ENCODE data around the gene MUC21. TPM values are rescaled to one million over a fixed set of nuclear protein-coding genes. Genes with fewer than 3 reads are reported as not detected.
A peak's percentile ranks its signal among the peaks of the same experiment; 100 is the strongest.

The MUC21 gene
- total and polyA plus RNA-seq, 9 of the 15 experiments (the other 6 are each of a cell fraction or from before 2014, with no cell fraction given) = not detected

- no peak overlapping the region for H3K27ac ChIP-seq (ENCODE audit: extremely low read depth, low read depth, low read length)
- peaks cover 8 to 11% of the 10 kb centered on the region in 2 experiments for H3K4me1 ChIP-seq (replicated peaks in 1 of 2; ENCODE audit: control insufficient read depth in 2 of 2, insufficient read depth in 2 of 2, low read length in 2 of 2)
- no peak for DNase-seq (ENCODE audit: extremely low read depth in 1 of 4, low spot score in 3 of 4)
- intact Hi-C loops (cut with micrococcal nuclease) (no loop called here), in situ Hi-C loops (cut with MboI) (no loop called here)
- ChIA-PET POLR2A (interaction anchor here (1.3 kb wide), 1 partner anchor 14 kb away, joined by 3 read pairs; no protein-coding TSS in a partner anchor), CTCF (ENCODE audit: low intra/inter-chr PET ratio) (no interaction called here)
- peaks cover 14% of the 10 kb centered on the region; the same call in 1 of the 2 replicates for H4K20me1 ChIP-seq (replicated peaks; ENCODE audit: control insufficient read depth, insufficient read depth, low read length)
- H3K4me2 ChIP-seq (ENCODE audit: insufficient read depth, low read length) = no peak overlapping the region
- no peaks in the 10 kb centered on the region for H3K79me2 ChIP-seq (ENCODE audit: control insufficient read depth, insufficient read depth, low read length)
- no peak overlapping the region for H3K4me3 ChIP-seq
- FAIRE-seq = peak; percentile 37
- H3K9me1 ChIP-seq (ENCODE audit: control insufficient read depth, insufficient read depth, low read length) = no peaks in the 10 kb centered on the region
- TF ChIP-seq CBFA2T3 (IDR thresholded peaks at IDR 0.05) = no peak
- TF ChIP-seq, protein P1, sequence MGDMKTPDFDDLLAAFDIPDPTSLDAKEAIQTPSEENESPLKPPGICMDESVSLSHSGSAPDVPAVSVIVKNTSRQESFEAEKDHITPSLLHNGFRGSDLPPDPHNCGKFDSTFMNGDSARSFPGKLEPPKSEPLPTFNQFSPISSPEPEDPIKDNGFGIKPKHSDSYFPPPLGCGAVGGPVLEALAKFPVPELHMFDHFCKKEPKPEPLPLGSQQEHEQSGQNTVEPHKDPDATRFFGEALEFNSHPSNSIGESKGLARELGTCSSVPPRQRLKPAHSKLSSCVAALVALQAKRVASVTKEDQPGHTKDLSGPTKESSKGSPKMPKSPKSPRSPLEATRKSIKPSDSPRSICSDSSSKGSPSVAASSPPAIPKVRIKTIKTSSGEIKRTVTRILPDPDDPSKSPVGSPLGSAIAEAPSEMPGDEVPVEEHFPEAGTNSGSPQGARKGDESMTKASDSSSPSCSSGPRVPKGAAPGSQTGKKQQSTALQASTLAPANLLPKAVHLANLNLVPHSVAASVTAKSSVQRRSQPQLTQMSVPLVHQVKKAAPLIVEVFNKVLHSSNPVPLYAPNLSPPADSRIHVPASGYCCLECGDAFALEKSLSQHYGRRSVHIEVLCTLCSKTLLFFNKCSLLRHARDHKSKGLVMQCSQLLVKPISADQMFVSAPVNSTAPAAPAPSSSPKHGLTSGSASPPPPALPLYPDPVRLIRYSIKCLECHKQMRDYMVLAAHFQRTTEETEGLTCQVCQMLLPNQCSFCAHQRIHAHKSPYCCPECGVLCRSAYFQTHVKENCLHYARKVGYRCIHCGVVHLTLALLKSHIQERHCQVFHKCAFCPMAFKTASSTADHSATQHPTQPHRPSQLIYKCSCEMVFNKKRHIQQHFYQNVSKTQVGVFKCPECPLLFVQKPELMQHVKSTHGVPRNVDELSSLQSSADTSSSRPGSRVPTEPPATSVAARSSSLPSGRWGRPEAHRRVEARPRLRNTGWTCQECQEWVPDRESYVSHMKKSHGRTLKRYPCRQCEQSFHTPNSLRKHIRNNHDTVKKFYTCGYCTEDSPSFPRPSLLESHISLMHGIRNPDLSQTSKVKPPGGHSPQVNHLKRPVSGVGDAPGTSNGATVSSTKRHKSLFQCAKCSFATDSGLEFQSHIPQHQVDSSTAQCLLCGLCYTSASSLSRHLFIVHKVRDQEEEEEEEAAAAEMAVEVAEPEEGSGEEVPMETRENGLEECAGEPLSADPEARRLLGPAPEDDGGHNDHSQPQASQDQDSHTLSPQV (IDR thresholded peaks at IDR 0.05) = no peak
- no peak for TF ChIP-seq BRD4 (IDR thresholded peaks at IDR 0.05)
- TF ChIP-seq PHF8 (IDR thresholded peaks at IDR 0.05; ENCODE audit: borderline replicate concordance, low read length) = no peak
- TF ChIP-seq POLR2H (tag; IDR thresholded peaks at IDR 0.05; ENCODE audit: low read depth) = no peak
- no peak for TF ChIP-seq NFIX (CRISPR knock-in tag; IDR thresholded peaks at IDR 0.05; ENCODE audit: low read depth)
- no peaks in the 10 kb centered on the region for H3K36me3 ChIP-seq (ENCODE audit: control insufficient read depth, insufficient read depth, low read length)
- no peaks in the 10 kb centered on the region for H3K9me3 ChIP-seq (replicated peaks; ENCODE audit: control insufficient read depth, insufficient read depth, low read depth, low read length)
- no peak for ATAC-seq
- no TSS peak for BruUV-seq (replicated peaks)
- WGBS (ENCODE audit: insufficient coverage, low coverage, missing lambda C conversion rate) = 4% methylated on average over 4 of the region's 4 CpGs
- H3K9ac ChIP-seq (ENCODE audit: insufficient read depth in 1 of 2, low read depth in 2 of 2, low read length in 2 of 2) = no peak overlapping the region
- peaks cover 29 to 63% of the 10 kb centered on the region in 2 experiments for H3K27me3 ChIP-seq (ENCODE audit: control insufficient read depth in 2 of 2, insufficient read depth in 2 of 2, low read length in 2 of 2)
- H2AFZ ChIP-seq (ENCODE audit: low read depth, low read length) = no peak overlapping the region
These were observed 44.8 kb upstream of the MUC21 start for GRCh38 chr6:30938730-30939129.
